ENCODE results near the gene MGAT3. TPM values are rescaled to one million over a fixed set of nuclear protein-coding genes. Genes with fewer than 3 reads are reported as not detected.
"Not testable (repeated sequence)": the region's sequence is repeated elsewhere in the genome, so short reads cannot be mapped to it uniquely, and the experiment has no call there.

The MGAT3 gene
- 0.13 and 0.53 TPM in 2 replicates for total RNA-seq

DNA sequence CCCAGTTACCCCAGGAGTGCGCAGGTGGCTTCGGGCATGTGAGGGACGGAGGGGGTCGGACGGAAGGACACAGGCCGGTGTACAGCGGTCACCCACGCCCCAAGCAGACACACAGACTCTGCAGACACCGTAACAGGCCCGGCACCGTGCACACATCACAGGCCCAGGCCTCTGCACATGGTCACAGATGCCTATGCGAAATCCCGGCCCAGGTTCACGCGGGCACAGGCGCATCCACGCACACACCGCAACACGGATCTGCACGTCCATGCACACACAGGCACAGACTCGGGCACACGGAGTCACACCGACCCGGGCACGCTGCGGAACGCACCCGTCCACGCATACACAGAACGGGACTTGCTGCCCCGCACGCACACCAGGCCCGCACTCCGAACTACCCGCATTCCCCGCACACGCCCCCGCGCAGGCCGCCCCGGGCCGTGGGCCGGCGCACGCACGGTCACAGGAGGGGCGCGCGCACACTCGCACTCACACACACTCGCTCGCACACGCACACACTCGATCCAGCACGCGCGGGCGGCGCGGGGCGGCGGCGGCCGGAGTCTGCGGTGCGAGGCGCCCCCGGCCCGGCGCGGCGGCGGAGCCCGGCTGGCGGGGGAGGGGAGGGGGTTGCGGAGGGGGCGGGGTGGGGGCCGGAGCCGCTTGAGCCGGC lies at the start of gene MGAT3:
Gene MGAT3 (plus strand): TSS at position 491 of the 676 bp plus-strand sequence. CDS start 30,336 bp downstream, outside the sequence.
- no peaks in the 10 kb centered on the region for H3K36me3 ChIP-seq (ENCODE audit: control insufficient read depth, insufficient read depth, low read length)
- H3K4me3 ChIP-seq (ENCODE audit: low read depth, low read length), result no peak within 1 kb of the TSS
- FAIRE-seq (no peak), DNase-seq (ENCODE audit: low read depth) (no peak)
- no peak for TF ChIP-seq CTCF (IDR thresholded peaks at IDR 0.05; ENCODE audit: insufficient read depth, low read length, severe bottlenecking)
- peaks cover 16% of the 10 kb centered on the region for H3K27me3 ChIP-seq (ENCODE audit: control insufficient read depth, insufficient read depth, low read length)

DNA sequence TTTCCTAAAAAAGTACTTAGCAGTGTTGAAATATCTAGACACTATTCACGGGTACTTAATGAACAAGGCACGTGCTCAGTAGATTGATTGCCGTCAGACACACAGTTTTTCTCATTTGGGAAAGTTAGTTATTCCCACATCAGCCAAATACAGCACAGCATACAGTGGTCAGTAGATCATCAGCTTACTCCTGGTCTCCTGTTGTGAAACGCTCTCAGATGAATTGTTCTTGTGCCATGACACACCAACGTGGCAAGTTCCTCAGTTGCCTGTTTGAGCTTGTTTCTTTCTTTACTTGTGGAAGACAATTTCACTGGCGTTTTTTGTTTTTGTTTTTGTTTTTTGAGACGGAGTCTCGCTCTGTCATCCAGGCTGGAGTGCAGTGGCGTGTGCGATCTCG lies 48.6 kb upstream of the MGAT3 start:
- peak; percentile 85 for DNase-seq (ENCODE audit: low read depth)
- no peak overlapping the region for H3K4me3 ChIP-seq (ENCODE audit: low read depth, low read length)
- peak; percentile 75 for FAIRE-seq
- no peak for TF ChIP-seq CTCF (IDR thresholded peaks at IDR 0.05; ENCODE audit: insufficient read depth, low read length, severe bottlenecking)
- no peaks in the 10 kb centered on the region for H3K27me3 ChIP-seq (ENCODE audit: control insufficient read depth, insufficient read depth, low read length)
- no peaks in the 10 kb centered on the region for H3K36me3 ChIP-seq (ENCODE audit: control insufficient read depth, insufficient read depth, low read length)

DNA sequence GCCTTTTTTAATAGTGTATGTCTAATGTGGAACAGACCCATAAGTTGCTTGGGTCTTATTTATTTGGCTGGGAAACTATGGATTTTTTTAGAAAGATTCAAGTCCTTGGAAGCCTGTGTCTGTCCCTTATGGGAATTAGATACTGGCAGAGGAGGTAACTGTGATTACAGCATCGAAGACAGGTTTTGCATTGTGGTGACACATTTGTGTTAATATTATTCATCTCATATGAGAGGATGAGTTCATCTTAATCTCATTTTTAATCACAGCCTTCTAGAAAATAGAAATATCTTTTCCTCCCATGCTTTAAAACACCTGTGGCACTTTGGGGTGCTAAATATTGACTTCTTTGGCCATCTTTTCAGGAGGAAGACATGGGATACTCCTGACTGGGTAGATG lies 48.0 kb upstream of the MGAT3 start:
- no peaks in the 10 kb centered on the region for H3K36me3 ChIP-seq (ENCODE audit: control insufficient read depth, insufficient read depth, low read length)
- FAIRE-seq (peak; percentile 18), DNase-seq (ENCODE audit: low read depth) (peak; percentile 28)
- no peak for TF ChIP-seq CTCF (IDR thresholded peaks at IDR 0.05; ENCODE audit: insufficient read depth, low read length, severe bottlenecking)
- H3K4me3 ChIP-seq (ENCODE audit: low read depth, low read length), result no peak overlapping the region
- H3K27me3 ChIP-seq (ENCODE audit: control insufficient read depth, insufficient read depth, low read length), result no peaks in the 10 kb centered on the region

DNA sequence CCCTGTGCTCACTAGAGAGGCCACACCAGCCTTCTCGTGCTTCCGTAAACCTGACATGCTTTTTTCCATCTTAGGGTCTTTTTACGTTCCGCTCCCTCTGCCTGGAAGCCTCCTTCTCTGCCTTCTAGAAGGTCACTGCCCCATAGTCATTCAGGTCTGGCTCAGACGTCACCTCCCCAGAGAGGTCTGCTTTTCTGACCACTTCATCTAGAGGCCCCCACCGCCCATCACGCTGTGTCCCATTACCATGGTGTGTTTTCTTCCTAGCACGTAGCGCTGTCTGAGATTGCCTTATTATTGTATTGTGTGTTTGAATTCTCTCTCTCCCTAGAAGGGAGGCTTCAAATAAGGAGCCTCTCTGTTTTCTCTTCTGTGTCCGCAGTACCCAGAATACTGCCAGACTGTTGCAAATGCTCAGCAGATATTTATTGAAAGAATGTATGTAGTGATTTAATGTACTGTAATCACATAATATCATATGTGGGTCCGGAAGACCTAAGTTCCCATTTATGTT lies 47.2 kb upstream of the MGAT3 start:
- no peaks in the 10 kb centered on the region for H3K36me3 ChIP-seq (ENCODE audit: control insufficient read depth, insufficient read depth, low read length)
- TF ChIP-seq CTCF (IDR thresholded peaks at IDR 0.05; ENCODE audit: insufficient read depth, low read length, severe bottlenecking), result no peak
- H3K27me3 ChIP-seq (ENCODE audit: control insufficient read depth, insufficient read depth, low read length), result no peaks in the 10 kb centered on the region
- DNase-seq (ENCODE audit: low read depth) (no peak), FAIRE-seq (no peak)
- H3K4me3 ChIP-seq (ENCODE audit: low read depth, low read length), result no peak overlapping the region

- no peaks in the 10 kb centered on the region for H3K27me3 ChIP-seq (ENCODE audit: control insufficient read depth, insufficient read depth, low read length)
- FAIRE-seq, result no peak
- no peak overlapping the region for H3K4me3 ChIP-seq (ENCODE audit: low read depth, low read length)
- H3K36me3 ChIP-seq (ENCODE audit: control insufficient read depth, insufficient read depth, low read length), result peaks cover 3% of the 10 kb centered on the region
- no peak for DNase-seq (ENCODE audit: low read depth)
- no peak for TF ChIP-seq CTCF (IDR thresholded peaks at IDR 0.05; ENCODE audit: insufficient read depth, low read length, severe bottlenecking)
These were observed 46.5 kb upstream of the MGAT3 start for GRCh38 chr22:39410264-39410663.

GRCh38 chr22:39411828-39412365 lies 44.9 kb upstream of the MGAT3 start:
- H3K27me3 ChIP-seq (ENCODE audit: control insufficient read depth, insufficient read depth, low read length); FAIRE-seq; H3K4me3 ChIP-seq (ENCODE audit: low read depth, low read length); DNase-seq (ENCODE audit: low read depth): not testable (repeated sequence)
- H3K36me3 ChIP-seq (ENCODE audit: control insufficient read depth, insufficient read depth, low read length), result peaks cover 12% of the 10 kb centered on the region

- FAIRE-seq; DNase-seq (ENCODE audit: low read depth); H3K4me3 ChIP-seq (ENCODE audit: low read depth, low read length); H3K27me3 ChIP-seq (ENCODE audit: control insufficient read depth, insufficient read depth, low read length): not testable (repeated sequence)
- peaks cover 19% of the 10 kb centered on the region for H3K36me3 ChIP-seq (ENCODE audit: control insufficient read depth, insufficient read depth, low read length)
These were observed 43.6 kb upstream of the MGAT3 start for GRCh38 chr22:39413204-39413603.

All from bronchial epithelial cell (primary cell).